Measurements from ENCODE around the gene TTC27.
"Not testable (repeated sequence)": the region's sequence is repeated elsewhere in the genome, so short reads cannot be mapped to it uniquely, and the experiment has no call there.

TTC27 gene

GRCh38 chr2:32862269-32863055, 234.6 kb downstream of the TTC27 start:
- DNase-seq, result no peak

GRCh38 chr2:32863326-32863725, 235.5 kb downstream of the TTC27 start:
- no peak for DNase-seq

- no peak for DNase-seq
Measured at GRCh38 chr2:32863803-32864202, 236.0 kb downstream of the TTC27 start.

- DNase-seq, result no peak
Measured at GRCh38 chr2:32864334-32865111, 236.7 kb downstream of the TTC27 start.

- no peak for DNase-seq
Measured at GRCh38 chr2:32865399-32866068, 237.7 kb downstream of the TTC27 start.

- not testable (repeated sequence) for DNase-seq
Measured at GRCh38 chr2:32866462-32866861, 238.6 kb downstream of the TTC27 start.

Data from NCI-H1694 treated with DMSO at 0.1 percent for 48 hours (cell line).